Measurements from ENCODE around the gene FILIP1L.
"Not testable (repeated sequence)": the region's sequence is repeated elsewhere in the genome, so short reads cannot be mapped to it uniquely, and the experiment has no call there.

The FILIP1L gene

GRCh38 chr3:99861216-99861615 is 253.1 kb downstream of the FILIP1L start:
- DNase-seq = no peak

- DNase-seq = no peak
Measured at GRCh38 chr3:99859825-99860224, 254.5 kb downstream of the FILIP1L start.

- DNase-seq = no peak
Measured at GRCh38 chr3:99858469-99858868, 255.8 kb downstream of the FILIP1L start.

- DNase-seq = no peak
Measured at GRCh38 chr3:99857278-99857677, 257.0 kb downstream of the FILIP1L start.

- no peak for DNase-seq
Measured at GRCh38 chr3:99856437-99857220, 257.7 kb downstream of the FILIP1L start.

GRCh38 chr3:99855900-99856299 is 258.4 kb downstream of the FILIP1L start:
- DNase-seq = no peak

GRCh38 chr3:99854756-99855298 is 259.5 kb downstream of the FILIP1L start:
- DNase-seq = no peak

- DNase-seq = no peak
Measured at GRCh38 chr3:99852851-99853250, 261.4 kb downstream of the FILIP1L start.

- no peak for DNase-seq
Measured at GRCh38 chr3:99851955-99852354, 262.3 kb downstream of the FILIP1L start.

GRCh38 chr3:99850608-99851007 is 263.7 kb downstream of the FILIP1L start:
- no peak for DNase-seq

GRCh38 chr3:99848433-99848832 is 265.9 kb downstream of the FILIP1L start:
- no peak for DNase-seq

- DNase-seq = no peak
Measured at GRCh38 chr3:99846477-99847160, 267.7 kb downstream of the FILIP1L start.

- DNase-seq = no peak
Measured at GRCh38 chr3:99845999-99846398, 268.3 kb downstream of the FILIP1L start.

- no peak for DNase-seq
Measured at GRCh38 chr3:99845331-99845730, 269.0 kb downstream of the FILIP1L start.

GRCh38 chr3:99843590-99844258 is 270.6 kb downstream of the FILIP1L start:
- DNase-seq = no peak

- no peak for DNase-seq
Measured at GRCh38 chr3:99842826-99843589, 271.3 kb downstream of the FILIP1L start.

- DNase-seq = not testable (repeated sequence)
Measured at GRCh38 chr3:99841949-99842348, 272.4 kb downstream of the FILIP1L start.

- DNase-seq = no peak
Measured at GRCh38 chr3:99839613-99840012, 274.7 kb downstream of the FILIP1L start.

GRCh38 chr3:99838755-99839154 is 275.5 kb downstream of the FILIP1L start:
- DNase-seq = no peak

GRCh38 chr3:99837715-99838114 is 276.6 kb downstream of the FILIP1L start:
- DNase-seq = no peak

- no peak for DNase-seq
Measured at GRCh38 chr3:99836681-99837080, 277.6 kb downstream of the FILIP1L start.

- DNase-seq = no peak
Measured at GRCh38 chr3:99834211-99834957, 279.9 kb downstream of the FILIP1L start.
